ENCODE data around the gene RNU1-2.
"Not testable (repeated sequence)": the region's sequence is repeated elsewhere in the genome, so short reads cannot be mapped to it uniquely, and the experiment has no call there.

The RNU1-2 gene

GRCh38 chr1:16926491-16927073 is 30.8 kb downstream of the RNU1-2 start:
- no peak overlapping the region for H3K27ac ChIP-seq
- H3K27me3 ChIP-seq (ENCODE audit: insufficient read depth, low read depth) = no peaks in the 10 kb centered on the region
- H3K9ac ChIP-seq = no peak overlapping the region
- H3K4me2 ChIP-seq = no peak overlapping the region
- H3K36me3 ChIP-seq (ENCODE audit: insufficient read depth) = no peaks in the 10 kb centered on the region
- no peak overlapping the region for H3K4me3 ChIP-seq (IDR thresholded peaks at IDR 0.05; ENCODE audit: insufficient read depth, low read depth, low read length)
- no peak for TF ChIP-seq CTCF (conservative IDR thresholded peaks at IDR 0.05; ENCODE audit: low read depth, low read length)
- H4K20me1 ChIP-seq (ENCODE audit: insufficient read depth) = no peaks in the 10 kb centered on the region
- no peak overlapping the region for H2AFZ ChIP-seq (ENCODE audit: low read depth)
- H3K4me1 ChIP-seq (ENCODE audit: low read depth, poor library complexity, severe bottlenecking) = peaks cover 12% of the 10 kb centered on the region
- no peaks in the 10 kb centered on the region for H3K79me2 ChIP-seq (ENCODE audit: insufficient read depth, low read depth)

GRCh38 chr1:16927256-16927655 is 31.5 kb downstream of the RNU1-2 start:
- H3K4me2 ChIP-seq = no peak overlapping the region
- H3K36me3 ChIP-seq (ENCODE audit: insufficient read depth) = no peaks in the 10 kb centered on the region
- no peak overlapping the region for H3K9ac ChIP-seq
- no peak overlapping the region for H3K27ac ChIP-seq
- no peak overlapping the region for H2AFZ ChIP-seq (ENCODE audit: low read depth)
- TF ChIP-seq CTCF (conservative IDR thresholded peaks at IDR 0.05; ENCODE audit: low read depth, low read length) = no peak
- H3K4me1 ChIP-seq (ENCODE audit: low read depth, poor library complexity, severe bottlenecking) = peaks cover 12% of the 10 kb centered on the region
- H3K27me3 ChIP-seq (ENCODE audit: insufficient read depth, low read depth) = no peaks in the 10 kb centered on the region
- H3K4me3 ChIP-seq (IDR thresholded peaks at IDR 0.05; ENCODE audit: insufficient read depth, low read depth, low read length) = no peak overlapping the region
- H4K20me1 ChIP-seq (ENCODE audit: insufficient read depth) = no peaks in the 10 kb centered on the region
- no peaks in the 10 kb centered on the region for H3K79me2 ChIP-seq (ENCODE audit: insufficient read depth, low read depth)

- peaks cover 12% of the 10 kb centered on the region for H3K4me1 ChIP-seq (ENCODE audit: low read depth, poor library complexity, severe bottlenecking)
- H3K79me2 ChIP-seq (ENCODE audit: insufficient read depth, low read depth) = no peaks in the 10 kb centered on the region
- no peaks in the 10 kb centered on the region for H4K20me1 ChIP-seq (ENCODE audit: insufficient read depth)
- H3K4me3 ChIP-seq (IDR thresholded peaks at IDR 0.05; ENCODE audit: insufficient read depth, low read depth, low read length) = no peak overlapping the region
- H3K36me3 ChIP-seq (ENCODE audit: insufficient read depth) = no peaks in the 10 kb centered on the region
- no peak overlapping the region for H3K4me2 ChIP-seq
- H3K9ac ChIP-seq = no peak overlapping the region
- H3K27me3 ChIP-seq (ENCODE audit: insufficient read depth, low read depth) = no peaks in the 10 kb centered on the region
- H2AFZ ChIP-seq (ENCODE audit: low read depth) = no peak overlapping the region
- no peak for TF ChIP-seq CTCF (conservative IDR thresholded peaks at IDR 0.05; ENCODE audit: low read depth, low read length)
- no peak overlapping the region for H3K27ac ChIP-seq
Measured at GRCh38 chr1:16927711-16928485, 32.1 kb downstream of the RNU1-2 start.

GRCh38 chr1:16929146-16930041 is 33.6 kb downstream of the RNU1-2 start:
- H3K79me2 ChIP-seq (ENCODE audit: insufficient read depth, low read depth); H4K20me1 ChIP-seq (ENCODE audit: insufficient read depth); H3K27ac ChIP-seq; H3K4me3 ChIP-seq (IDR thresholded peaks at IDR 0.05; ENCODE audit: insufficient read depth, low read depth, low read length); H3K36me3 ChIP-seq (ENCODE audit: insufficient read depth); H3K9ac ChIP-seq; H3K4me2 ChIP-seq; H2AFZ ChIP-seq (ENCODE audit: low read depth); H3K27me3 ChIP-seq (ENCODE audit: insufficient read depth, low read depth): not testable (repeated sequence)
- peaks cover 12% of the 10 kb centered on the region for H3K4me1 ChIP-seq (ENCODE audit: low read depth, poor library complexity, severe bottlenecking)

- not testable (repeated sequence) for H3K4me3 ChIP-seq (IDR thresholded peaks at IDR 0.05; ENCODE audit: insufficient read depth, low read depth, low read length); H3K4me2 ChIP-seq; H3K4me1 ChIP-seq (ENCODE audit: low read depth, poor library complexity, severe bottlenecking); H4K20me1 ChIP-seq (ENCODE audit: insufficient read depth); H3K36me3 ChIP-seq (ENCODE audit: insufficient read depth); H2AFZ ChIP-seq (ENCODE audit: low read depth); H3K27ac ChIP-seq; H3K27me3 ChIP-seq (ENCODE audit: insufficient read depth, low read depth); H3K79me2 ChIP-seq (ENCODE audit: insufficient read depth, low read depth); H3K9ac ChIP-seq
Measured at GRCh38 chr1:16931206-16931934, 35.6 kb downstream of the RNU1-2 start.

- H3K79me2 ChIP-seq (ENCODE audit: insufficient read depth, low read depth); H3K27ac ChIP-seq; H4K20me1 ChIP-seq (ENCODE audit: insufficient read depth); H3K4me3 ChIP-seq (IDR thresholded peaks at IDR 0.05; ENCODE audit: insufficient read depth, low read depth, low read length); H3K4me2 ChIP-seq; H3K36me3 ChIP-seq (ENCODE audit: insufficient read depth); H3K27me3 ChIP-seq (ENCODE audit: insufficient read depth, low read depth); H3K9ac ChIP-seq; H2AFZ ChIP-seq (ENCODE audit: low read depth); H3K4me1 ChIP-seq (ENCODE audit: low read depth, poor library complexity, severe bottlenecking): not testable (repeated sequence)
Measured at GRCh38 chr1:16933945-16934344, 38.2 kb downstream of the RNU1-2 start.

- not testable (repeated sequence) for H3K27me3 ChIP-seq (ENCODE audit: insufficient read depth, low read depth); H3K4me2 ChIP-seq; H3K9ac ChIP-seq; H3K36me3 ChIP-seq (ENCODE audit: insufficient read depth); H3K4me3 ChIP-seq (IDR thresholded peaks at IDR 0.05; ENCODE audit: insufficient read depth, low read depth, low read length); H2AFZ ChIP-seq (ENCODE audit: low read depth); H4K20me1 ChIP-seq (ENCODE audit: insufficient read depth); H3K79me2 ChIP-seq (ENCODE audit: insufficient read depth, low read depth); H3K4me1 ChIP-seq (ENCODE audit: low read depth, poor library complexity, severe bottlenecking); H3K27ac ChIP-seq
Measured at GRCh38 chr1:16936580-16936979, 40.8 kb downstream of the RNU1-2 start.

Measured in KMS-11 (cell line).